K562 treated with DMSO at 1 percent for 24 hours (cell line): ENCODE data around the gene VASH2. TPM values are rescaled to one million over a fixed set of nuclear protein-coding genes. Genes with fewer than 3 reads are reported as not detected.

ENCODE experiments used
- total RNA-seq: library from RNA; unstranded; fragments of 300-600 nt; gene quantifications from 2 replicates; pipeline ENCODE4 v1.2.3, GENCODE V29; 2022; ENCODE audit warnings: low read depth; ENCODE audit not compliant: insufficient read depth

VASH2 gene
- total RNA-seq, result not detected in 2 replicates

DNA sequence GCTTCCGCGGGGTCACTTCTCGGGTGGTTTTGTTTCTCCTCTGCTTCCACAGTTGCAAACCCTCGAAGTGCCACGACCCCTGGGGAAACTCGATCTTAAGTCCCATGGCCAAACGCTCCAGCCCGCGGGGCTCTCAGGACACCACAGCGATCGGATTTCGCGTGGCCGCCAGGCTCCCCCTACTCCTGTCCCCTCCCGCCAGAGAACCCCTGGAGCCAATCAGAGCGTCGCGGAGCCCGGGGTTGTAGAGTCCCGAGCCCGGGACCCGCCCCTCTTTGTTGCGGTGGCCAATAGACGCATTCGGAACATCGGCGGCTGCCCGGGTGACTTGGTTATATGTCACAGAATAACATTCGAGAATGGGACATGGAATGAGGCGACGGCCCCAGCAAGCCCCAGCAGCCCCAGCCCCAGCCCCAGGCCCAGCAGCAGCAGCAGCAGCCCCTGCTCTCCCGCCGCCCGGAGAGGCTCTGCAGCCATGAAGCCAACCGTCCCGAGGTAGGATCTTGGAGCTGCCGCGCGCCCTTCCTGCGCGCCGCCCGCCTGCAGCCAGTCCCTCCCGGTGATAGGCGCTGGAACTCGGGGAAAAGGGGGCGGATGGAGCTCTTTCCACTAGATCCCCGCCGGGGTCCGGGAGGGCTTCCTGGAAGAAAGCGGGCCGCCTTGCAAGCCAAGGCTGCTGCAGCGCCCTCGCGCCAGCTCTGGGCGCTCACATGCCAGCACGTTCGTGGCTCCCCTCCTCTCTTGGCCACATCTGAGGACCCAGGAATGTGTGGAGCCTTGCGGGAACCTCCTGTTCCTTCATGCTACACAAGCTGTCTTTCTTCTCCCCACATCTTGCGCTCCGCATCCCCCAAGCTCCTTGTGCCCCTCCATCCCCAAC, at the start of gene VASH2:
TSS of gene VASH2 (plus strand) at position 299 of the 883 bp plus-strand sequence. CDS start 1,002 bp downstream, outside the sequence.

DNA sequence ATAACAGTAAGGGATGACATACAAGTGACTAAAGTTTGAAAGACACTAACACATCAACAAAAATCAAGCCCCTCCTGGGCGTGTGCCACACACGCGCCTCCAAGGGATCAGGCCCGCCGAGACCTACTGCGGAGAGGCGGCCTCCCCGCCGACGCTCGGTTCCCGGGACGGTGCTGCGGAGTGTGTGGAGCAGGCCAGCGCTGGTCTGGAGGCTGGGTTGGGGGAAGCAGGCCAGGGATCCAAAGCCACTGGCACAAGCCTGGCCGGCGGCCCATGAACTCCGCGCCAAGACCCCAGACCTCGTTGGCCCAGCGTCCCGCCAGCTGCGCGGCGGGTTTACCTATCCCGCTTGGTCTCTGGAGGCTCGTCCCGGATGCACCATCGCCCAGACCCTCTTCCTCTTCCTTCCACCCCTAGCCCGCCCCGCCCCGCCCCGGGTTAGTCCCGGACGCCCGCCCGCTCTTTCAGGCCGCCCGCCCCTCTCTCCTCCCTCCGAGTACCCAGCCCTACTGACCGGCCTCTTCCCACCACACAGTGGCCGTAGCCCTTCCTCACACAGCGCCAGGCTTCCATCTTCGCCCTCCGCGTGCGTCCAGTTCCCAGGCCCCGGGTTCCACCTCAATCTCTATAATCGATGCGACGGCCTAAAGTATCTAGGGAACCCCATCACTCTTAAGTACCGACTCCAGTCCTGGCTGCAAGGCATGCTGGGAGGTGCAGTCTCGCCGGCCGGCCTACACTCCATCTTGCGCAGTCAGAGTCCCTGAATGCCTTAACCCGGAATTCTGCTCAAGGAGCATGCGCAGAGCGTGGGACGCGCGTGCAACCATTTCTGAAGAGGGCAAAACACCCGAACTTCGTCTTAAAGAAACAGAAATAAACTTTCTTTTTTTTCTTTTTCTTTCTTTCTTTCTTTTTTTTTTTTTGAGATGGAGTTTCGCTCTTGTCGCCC, 65.0 kb downstream of the VASH2 start, which contains the start of gene ANGEL2:
TSS of gene ANGEL2 (minus strand) at position 769 of the 952 bp plus-strand sequence. CDS start at position 573, 196 bp downstream.

Other genes starting within 250 kb of the VASH2 start
- gene NSL1, start 158.8 kb upstream of the VASH2 start, total RNA-seq, result 50.9 and 59.6 TPM in 2 replicates
- gene TATDN3, start 158.6 kb upstream of the VASH2 start, total RNA-seq, result 23.6 and 39.1 TPM in 2 replicates
- gene SPATA45, start 102.9 kb upstream of the VASH2 start, total RNA-seq, result not detected in 2 replicates
- 3.9 and 5.3 TPM in 2 replicates for gene FLVCR1, start 92.3 kb upstream of the VASH2 start, total RNA-seq
- gene ANGEL2, start 65.3 kb downstream of the VASH2 start, total RNA-seq, result 16.0 and 20.1 TPM in 2 replicates
- gene RPS6KC1, start 100.7 kb downstream of the VASH2 start, total RNA-seq, result 11.0 and 12.8 TPM in 2 replicates